ENCODE data around the gene NMT1. TPM values are rescaled to one million over a fixed set of nuclear protein-coding genes. Genes with fewer than 3 reads are reported as not detected.
A peak's percentile ranks its signal among the peaks of the same experiment; 100 is the strongest.

The NMT1 gene
- total and polyA plus RNA-seq, 2 of the 13 experiments (the other 11 are each of a cell fraction or from before 2014, with no cell fraction given) = 75.7 to 142 TPM

DNA sequence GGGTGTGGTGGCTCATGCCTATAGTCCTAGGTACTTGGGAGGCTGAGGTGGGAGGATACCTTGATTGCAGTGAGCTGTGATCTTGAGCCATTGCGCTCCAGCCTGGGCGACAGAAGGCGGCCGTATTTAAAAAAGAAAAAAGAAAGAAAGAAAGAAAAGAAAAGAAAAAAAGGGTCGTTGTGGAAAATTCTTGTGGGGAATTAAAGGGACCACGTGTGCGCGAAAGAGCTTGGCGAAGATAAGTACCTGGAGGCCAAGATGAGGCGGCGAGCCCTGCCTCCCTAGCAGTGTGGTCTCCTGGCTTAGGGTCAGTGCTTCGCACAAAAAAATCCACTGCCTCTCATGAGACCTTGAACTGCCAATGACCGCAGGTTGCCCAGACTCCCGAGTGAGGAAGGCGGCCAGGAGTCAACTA is 728 bp upstream of the NMT1 start (continued):
- TF ChIP-seq, protein P1, sequence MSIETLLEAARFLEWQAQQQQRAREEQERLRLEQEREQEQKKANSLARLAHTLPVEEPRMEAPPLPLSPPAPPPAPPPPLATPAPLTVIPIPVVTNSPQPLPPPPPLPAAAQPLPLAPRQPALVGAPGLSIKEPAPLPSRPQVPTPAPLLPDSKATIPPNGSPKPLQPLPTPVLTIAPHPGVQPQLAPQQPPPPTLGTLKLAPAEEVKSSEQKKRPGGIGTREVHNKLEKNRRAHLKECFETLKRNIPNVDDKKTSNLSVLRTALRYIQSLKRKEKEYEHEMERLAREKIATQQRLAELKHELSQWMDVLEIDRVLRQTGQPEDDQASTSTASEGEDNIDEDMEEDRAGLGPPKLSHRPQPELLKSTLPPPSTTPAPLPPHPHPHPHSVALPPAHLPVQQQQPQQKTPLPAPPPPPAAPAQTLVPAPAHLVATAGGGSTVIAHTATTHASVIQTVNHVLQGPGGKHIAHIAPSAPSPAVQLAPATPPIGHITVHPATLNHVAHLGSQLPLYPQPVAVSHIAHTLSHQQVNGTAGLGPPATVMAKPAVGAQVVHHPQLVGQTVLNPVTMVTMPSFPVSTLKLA (IDR thresholded peaks at IDR 0.05) = no peak
- TF ChIP-seq ZNF737 (CRISPR knock-in tag; IDR thresholded peaks at IDR 0.05; ENCODE audit: borderline replicate concordance) = 0 out of 2 replicates have a peak, but pooled peaks have one; percentile 85
- TF ChIP-seq, protein P2, sequence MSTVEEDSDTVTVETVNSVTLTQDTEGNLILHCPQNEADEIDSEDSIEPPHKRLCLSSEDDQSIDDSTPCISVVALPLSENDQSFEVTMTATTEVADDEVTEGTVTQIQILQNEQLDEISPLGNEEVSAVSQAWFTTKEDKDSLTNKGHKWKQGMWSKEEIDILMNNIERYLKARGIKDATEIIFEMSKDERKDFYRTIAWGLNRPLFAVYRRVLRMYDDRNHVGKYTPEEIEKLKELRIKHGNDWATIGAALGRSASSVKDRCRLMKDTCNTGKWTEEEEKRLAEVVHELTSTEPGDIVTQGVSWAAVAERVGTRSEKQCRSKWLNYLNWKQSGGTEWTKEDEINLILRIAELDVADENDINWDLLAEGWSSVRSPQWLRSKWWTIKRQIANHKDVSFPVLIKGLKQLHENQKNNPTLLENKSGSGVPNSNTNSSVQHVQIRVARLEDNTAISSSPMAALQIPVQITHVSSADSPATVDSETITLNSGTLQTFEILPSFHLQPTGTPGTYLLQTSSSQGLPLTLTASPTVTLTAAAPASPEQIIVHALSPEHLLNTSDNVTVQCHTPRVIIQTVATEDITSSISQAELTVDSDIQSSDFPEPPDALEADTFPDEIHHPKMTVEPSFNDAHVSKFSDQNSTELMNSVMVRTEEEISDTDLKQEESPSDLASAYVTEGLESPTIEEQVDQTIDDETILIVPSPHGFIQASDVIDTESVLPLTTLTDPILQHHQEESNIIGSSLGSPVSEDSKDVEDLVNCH (CRISPR knock-in tag; IDR thresholded peaks at IDR 0.05) = no peak
- peak; percentile 72; the same call in 1 of the 2 replicates for TF ChIP-seq ZNF431 (CRISPR knock-in tag; IDR thresholded peaks at IDR 0.05; ENCODE audit: borderline replicate concordance, low read depth)
- TF ChIP-seq, protein P3, sequence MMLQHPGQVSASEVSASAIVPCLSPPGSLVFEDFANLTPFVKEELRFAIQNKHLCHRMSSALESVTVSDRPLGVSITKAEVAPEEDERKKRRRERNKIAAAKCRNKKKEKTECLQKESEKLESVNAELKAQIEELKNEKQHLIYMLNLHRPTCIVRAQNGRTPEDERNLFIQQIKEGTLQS (CRISPR knock-in tag; IDR thresholded peaks at IDR 0.05) = no peak
- TF ChIP-seq SNRNP70 (IDR thresholded peaks at IDR 0.05; ENCODE audit: low read depth, low read length) = no peak
- no peak for TF ChIP-seq PITX1 (CRISPR knock-in tag; IDR thresholded peaks at IDR 0.05)
- no peak for TF ChIP-seq SMAD1 (CRISPR knock-in tag; IDR thresholded peaks at IDR 0.05; ENCODE audit: borderline replicate concordance, low read depth)
- TF ChIP-seq ZNF557 (CRISPR knock-in tag; IDR thresholded peaks at IDR 0.05) = no peak
- TF ChIP-seq AGO2 (optimal IDR thresholded peaks at IDR 0.05; ENCODE audit: low read depth, low read length) = no peak
- no peak for TF ChIP-seq CREB1 (IDR thresholded peaks at IDR 0.05)
- TF ChIP-seq CREB1 (CRISPR knock-in tag; IDR thresholded peaks at IDR 0.05) = no peak
- TF ChIP-seq ZNF530 (CRISPR knock-in tag; IDR thresholded peaks at IDR 0.05; ENCODE audit: low read depth) = no peak
- TF ChIP-seq, protein P4, sequence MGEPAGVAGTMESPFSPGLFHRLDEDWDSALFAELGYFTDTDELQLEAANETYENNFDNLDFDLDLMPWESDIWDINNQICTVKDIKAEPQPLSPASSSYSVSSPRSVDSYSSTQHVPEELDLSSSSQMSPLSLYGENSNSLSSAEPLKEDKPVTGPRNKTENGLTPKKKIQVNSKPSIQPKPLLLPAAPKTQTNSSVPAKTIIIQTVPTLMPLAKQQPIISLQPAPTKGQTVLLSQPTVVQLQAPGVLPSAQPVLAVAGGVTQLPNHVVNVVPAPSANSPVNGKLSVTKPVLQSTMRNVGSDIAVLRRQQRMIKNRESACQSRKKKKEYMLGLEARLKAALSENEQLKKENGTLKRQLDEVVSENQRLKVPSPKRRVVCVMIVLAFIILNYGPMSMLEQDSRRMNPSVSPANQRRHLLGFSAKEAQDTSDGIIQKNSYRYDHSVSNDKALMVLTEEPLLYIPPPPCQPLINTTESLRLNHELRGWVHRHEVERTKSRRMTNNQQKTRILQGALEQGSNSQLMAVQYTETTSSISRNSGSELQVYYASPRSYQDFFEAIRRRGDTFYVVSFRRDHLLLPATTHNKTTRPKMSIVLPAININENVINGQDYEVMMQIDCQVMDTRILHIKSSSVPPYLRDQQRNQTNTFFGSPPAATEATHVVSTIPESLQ (CRISPR knock-in tag; conservative IDR thresholded peaks at IDR 0.05) = no peak
- TF ChIP-seq FIP1L1 (IDR thresholded peaks at IDR 0.05; ENCODE audit: borderline replicate concordance, insufficient read depth, low read depth, low read length) = 0 out of 2 replicates have a peak, but pooled peaks have one; percentile 9
- no peak for TF ChIP-seq ZNF670 (CRISPR knock-in tag; IDR thresholded peaks at IDR 0.05; ENCODE audit: borderline replicate concordance)
- TF ChIP-seq TSC22D2 (CRISPR knock-in tag; IDR thresholded peaks at IDR 0.05; ENCODE audit: borderline replicate concordance) = no peak
- TF ChIP-seq GATAD2A (CRISPR knock-in tag; IDR thresholded peaks at IDR 0.05) = peak; percentile 30; the same call in 1 of the 2 replicates
- no peak for TF ChIP-seq GABPB1 (CRISPR knock-in tag; IDR thresholded peaks at IDR 0.05)
- no peak for TF ChIP-seq NPAS2 (CRISPR knock-in tag; IDR thresholded peaks at IDR 0.05; ENCODE audit: borderline replicate concordance)
- TF ChIP-seq, protein P5, sequence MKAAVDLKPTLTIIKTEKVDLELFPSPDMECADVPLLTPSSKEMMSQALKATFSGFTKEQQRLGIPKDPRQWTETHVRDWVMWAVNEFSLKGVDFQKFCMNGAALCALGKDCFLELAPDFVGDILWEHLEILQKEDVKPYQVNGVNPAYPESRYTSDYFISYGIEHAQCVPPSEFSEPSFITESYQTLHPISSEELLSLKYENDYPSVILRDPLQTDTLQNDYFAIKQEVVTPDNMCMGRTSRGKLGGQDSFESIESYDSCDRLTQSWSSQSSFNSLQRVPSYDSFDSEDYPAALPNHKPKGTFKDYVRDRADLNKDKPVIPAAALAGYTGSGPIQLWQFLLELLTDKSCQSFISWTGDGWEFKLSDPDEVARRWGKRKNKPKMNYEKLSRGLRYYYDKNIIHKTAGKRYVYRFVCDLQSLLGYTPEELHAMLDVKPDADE (CRISPR knock-in tag; IDR thresholded peaks at IDR 0.05) = no peak
- TF ChIP-seq ZBTB21 (CRISPR knock-in tag; IDR thresholded peaks at IDR 0.05) = no peak
- TF ChIP-seq ZNF337 (CRISPR knock-in tag; IDR thresholded peaks at IDR 0.05; ENCODE audit: borderline replicate concordance, low read depth) = no peak
- TF ChIP-seq HNF4A (CRISPR knock-in tag; IDR thresholded peaks at IDR 0.05) = no peak
- TF ChIP-seq HNRNPK (IDR thresholded peaks at IDR 0.05; ENCODE audit: low read depth, low read length, poor library complexity, severe bottlenecking) = no peak

Measured in HepG2 (cell line).